Measurements from ENCODE around the gene KMT2B.
A peak's percentile ranks its signal among the peaks of the same experiment; 100 is the strongest.

DNA sequence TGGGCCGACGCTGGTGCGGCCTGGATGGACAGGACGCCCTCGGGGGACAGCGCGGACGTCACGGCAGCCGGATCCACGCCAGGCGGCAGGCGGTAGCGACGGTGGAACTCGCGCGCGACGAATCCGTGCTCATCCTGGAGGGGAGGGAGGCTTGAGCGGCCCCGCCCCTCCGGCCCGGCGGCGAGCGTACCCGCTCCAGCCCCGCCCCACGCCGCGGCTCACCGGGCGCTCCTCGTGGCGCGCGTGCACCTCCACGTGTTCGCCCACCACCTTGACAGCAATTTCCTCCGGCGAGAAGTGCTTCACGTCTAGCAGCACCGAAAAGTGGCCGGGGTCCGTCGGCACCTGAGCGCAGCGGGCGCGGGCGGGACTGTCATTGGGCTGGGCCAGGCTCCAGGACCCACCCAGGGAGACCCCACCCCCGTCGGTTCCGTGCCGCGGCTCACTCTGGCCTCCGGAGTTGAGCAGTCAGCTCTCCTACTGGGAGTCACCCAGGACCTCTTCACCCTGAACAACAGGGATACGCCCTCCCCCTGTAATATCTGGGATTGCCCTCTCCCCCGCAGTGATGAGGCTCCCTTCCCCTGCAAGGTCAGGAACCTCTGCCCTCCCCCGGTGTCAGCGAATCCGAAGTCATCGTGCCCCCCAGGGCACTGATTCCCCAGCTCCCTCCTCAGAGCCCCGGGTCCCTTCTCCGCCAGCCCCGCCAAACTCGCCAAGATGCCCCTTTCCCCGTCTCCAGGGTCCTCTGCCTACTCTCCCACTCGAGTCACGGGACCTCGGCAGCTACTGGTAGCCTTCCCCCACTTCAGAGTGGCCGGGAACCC lies 38.0 kb downstream of the KMT2B start:
- peak; percentile 14 to 55 (median 44) for TF ChIP-seq POLR2AphosphoS5 (IDR thresholded peaks at IDR 0.05)
- TF ChIP-seq, protein P1, sequence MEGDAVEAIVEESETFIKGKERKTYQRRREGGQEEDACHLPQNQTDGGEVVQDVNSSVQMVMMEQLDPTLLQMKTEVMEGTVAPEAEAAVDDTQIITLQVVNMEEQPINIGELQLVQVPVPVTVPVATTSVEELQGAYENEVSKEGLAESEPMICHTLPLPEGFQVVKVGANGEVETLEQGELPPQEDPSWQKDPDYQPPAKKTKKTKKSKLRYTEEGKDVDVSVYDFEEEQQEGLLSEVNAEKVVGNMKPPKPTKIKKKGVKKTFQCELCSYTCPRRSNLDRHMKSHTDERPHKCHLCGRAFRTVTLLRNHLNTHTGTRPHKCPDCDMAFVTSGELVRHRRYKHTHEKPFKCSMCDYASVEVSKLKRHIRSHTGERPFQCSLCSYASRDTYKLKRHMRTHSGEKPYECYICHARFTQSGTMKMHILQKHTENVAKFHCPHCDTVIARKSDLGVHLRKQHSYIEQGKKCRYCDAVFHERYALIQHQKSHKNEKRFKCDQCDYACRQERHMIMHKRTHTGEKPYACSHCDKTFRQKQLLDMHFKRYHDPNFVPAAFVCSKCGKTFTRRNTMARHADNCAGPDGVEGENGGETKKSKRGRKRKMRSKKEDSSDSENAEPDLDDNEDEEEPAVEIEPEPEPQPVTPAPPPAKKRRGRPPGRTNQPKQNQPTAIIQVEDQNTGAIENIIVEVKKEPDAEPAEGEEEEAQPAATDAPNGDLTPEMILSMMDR (IDR thresholded peaks at IDR 0.05), result no peak

Data from breast epithelium (tissue), 3 donors.